ENCODE data around the gene EPHB2. TPM values are rescaled to one million over a fixed set of nuclear protein-coding genes. Genes with fewer than 3 reads are reported as not detected.

The EPHB2 gene
- polyA plus RNA-seq, 12 donors: 11.8 to 33.7 (median 19.1) TPM; not detected in 1

GRCh38 chr1:22798083-22798482, 87.4 kb downstream of the EPHB2 start:
- DNase-seq: no peak

GRCh38 chr1:22799971-22800370, 89.3 kb downstream of the EPHB2 start:
- no peak for DNase-seq

- no peak for DNase-seq
These were observed 90.0 kb downstream of the EPHB2 start for GRCh38 chr1:22800629-22801028.

GRCh38 chr1:22801347-22801746, 90.7 kb downstream of the EPHB2 start:
- no peak for DNase-seq

- DNase-seq: no peak
These were observed 91.1 kb downstream of the EPHB2 start for GRCh38 chr1:22801761-22802160.

- DNase-seq: no peak
These were observed 93.2 kb downstream of the EPHB2 start for GRCh38 chr1:22803833-22804232.

- DNase-seq: no peak
These were observed 93.8 kb downstream of the EPHB2 start for GRCh38 chr1:22804406-22804805.

- DNase-seq: no peak
These were observed 94.5 kb downstream of the EPHB2 start for GRCh38 chr1:22804969-22805671.

GRCh38 chr1:22805672-22806038, 95.0 kb downstream of the EPHB2 start:
- DNase-seq: no peak

GRCh38 chr1:22806584-22806983, 95.9 kb downstream of the EPHB2 start:
- no peak for DNase-seq

GRCh38 chr1:22807340-22807739, 96.7 kb downstream of the EPHB2 start:
- DNase-seq: no peak

- DNase-seq: no peak
These were observed 97.6 kb downstream of the EPHB2 start for GRCh38 chr1:22808186-22808675.

GRCh38 chr1:22808676-22809483, 98.2 kb downstream of the EPHB2 start:
- DNase-seq: no peak

GRCh38 chr1:22809783-22810182, 99.1 kb downstream of the EPHB2 start:
- no peak for DNase-seq

- no peak for DNase-seq
These were observed 99.7 kb downstream of the EPHB2 start for GRCh38 chr1:22810378-22810777.

GRCh38 chr1:22812092-22812880, 101.6 kb downstream of the EPHB2 start:
- no peak for DNase-seq

- DNase-seq: no peak
These were observed 102.6 kb downstream of the EPHB2 start for GRCh38 chr1:22812993-22813790.

GRCh38 chr1:22814176-22815042, 103.8 kb downstream of the EPHB2 start:
- DNase-seq: peak; percentile 87

- no peak for DNase-seq
These were observed 104.4 kb downstream of the EPHB2 start for GRCh38 chr1:22815043-22815365.

GRCh38 chr1:22815421-22816066, 104.9 kb downstream of the EPHB2 start:
- peak; percentile 85 for DNase-seq
